Breast epithelium (tissue), 4 donors: ENCODE results near the gene ZNF331. TPM values are rescaled to one million over a fixed set of nuclear protein-coding genes. Genes with fewer than 3 reads are reported as not detected.

Experiments
- DNase-seq, 2 donors: peaks; one replicate each; pipeline ENCODE4 v3.0.0-alpha.2; 2019; ENCODE audit warnings: low spot score in 2 of 2
- H3K27ac ChIP-seq, 2 donors: fragments of 200-600 bp; sonication (generic) in 1 of 2; one replicate each; pipeline ENCODE4 v1.5.1; 2016 to 2019; ENCODE audit warnings: mild to moderate bottlenecking in 1 of 2
- H3K27me3 ChIP-seq, 2 donors: fragments of 200-600 bp; sonication (generic) in 1 of 2; one replicate each; pipeline versions ENCODE4 v1.5.1 to v1.6.0; 2017 to 2019; ENCODE audit warnings: control low read depth in 1 of 2, mild to moderate bottlenecking in 1 of 2
- H3K36me3 ChIP-seq: fragments of 200-600 bp; one replicate; pipeline ENCODE4 v1.5.1; 2019
- H3K4me1 ChIP-seq, 2 donors: fragments of 200-600 bp; sonication (generic); one replicate each; pipeline ENCODE4 v1.5.1; 2016 to 2019; ENCODE audit warnings: control low read depth in 1 of 2
- H3K4me3 ChIP-seq, 3 donors: fragments of 200-600 bp; sonication (generic); 1 replicate in 2 of 3; 2 replicates in 1 of 3; pipeline ENCODE4 v1.5.1; 2016 to 2019; ENCODE audit warnings: mild to moderate bottlenecking in 3 of 3, moderate library complexity in 2 of 3
- H3K9me3 ChIP-seq, 2 donors: fragments of 200-600 bp; sonication (generic) in 1 of 2; one replicate each; pipeline ENCODE4 v1.5.1; 2016 to 2019; ENCODE audit warnings: control low read depth in 1 of 2
- POLR2A ChIP-seq: fragments of 450-650 bp; IDR thresholded peaks from one replicate; pipeline ENCODE4 v1.6.1; 2016; ENCODE audit warnings: antibody characterized with exemption, mild to moderate bottlenecking, moderate library complexity
- POLR2AphosphoS5 ChIP-seq, 3 donors: sonication (generic); formaldehyde crosslinking; IDR thresholded peaks; one replicate each; pipeline ENCODE4 v1.6.1; 2017; ENCODE audit warnings: antibody characterized with exemption in 3 of 3
- intact Hi-C: fragments of 100-400 bp; cut with DNase I; formaldehyde crosslinking; loops from one replicate; pipeline ENCODE4 v1.15.1; 2023; ENCODE audit warnings: low total_unique reads
- total RNA-seq, 3 donors: library from RNA; depleted of rRNA; stranded (reverse); fragments of >200 nt; gene quantifications; one replicate each; pipeline ENCODE4 v1.1.0, GENCODE V29; 2016
- TF ChIP-seq, protein P1 (sequence below), 3 donors: fragments of 450-650 bp; IDR thresholded peaks; one replicate each; pipeline ENCODE4 v1.5.1; 2016 to 2017; ENCODE audit warnings: antibody characterized with exemption in 3 of 3, mild to moderate bottlenecking in 3 of 3, moderate library complexity in 3 of 3

ZNF331 gene
- total RNA-seq, 3 donors from 2014 or later = 19.5 to 84.4 (median 46.5) TPM

DNA sequence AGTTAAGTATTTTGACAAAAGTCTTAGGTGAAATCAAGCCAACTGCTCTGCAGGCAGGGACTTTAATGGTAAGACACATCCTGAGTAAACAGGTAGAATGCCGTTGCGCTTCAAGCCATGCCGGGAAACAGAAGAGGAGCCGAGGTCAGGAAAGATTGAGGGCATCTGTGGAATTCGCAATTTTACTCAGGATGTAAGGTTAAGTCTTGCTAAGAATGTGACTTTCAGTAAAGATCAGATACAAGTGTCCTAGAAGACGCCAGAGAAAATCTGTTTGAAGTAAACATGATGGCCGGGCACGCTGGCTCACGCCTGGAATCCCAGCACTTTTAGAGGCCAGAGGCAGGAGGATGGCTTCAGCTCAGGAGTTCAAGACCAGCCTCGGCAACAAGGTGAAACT lies 60.4 kb downstream of the ZNF331 start:
- Histone ChIP-seq H3K4me1 (no peaks in the 10 kb centered on the region), H3K27ac (peak overlapping the region; percentile 78 to 82), H3K4me3 (no peak overlapping the region), H3K27me3 (no peaks in the 10 kb centered on the region), H3K9me3 (peaks cover 0 to 11% of the 10 kb centered on the region in 2 donors), H3K36me3 (no peaks in the 10 kb centered on the region)
- peak in 1 of 2 donors; percentile 47 for DNase-seq
- TF ChIP-seq POLR2A = no peak
- TF ChIP-seq POLR2AphosphoS5 (IDR thresholded peaks at IDR 0.05) = peak in 1 of 3 donors; percentile 25
- intact Hi-C loops = no loop called here

GRCh38 chr19:53600217-53600616 lies 62.3 kb downstream of the ZNF331 start:
- Histone ChIP-seq H3K27me3 (no peaks in the 10 kb centered on the region), H3K9me3 (peaks cover 0 to 7% of the 10 kb centered on the region in 2 donors), H3K36me3 (no peaks in the 10 kb centered on the region), H3K4me1 (no peaks in the 10 kb centered on the region), H3K4me3 (no peak overlapping the region), H3K27ac (no peak overlapping the region)
- TF ChIP-seq POLR2AphosphoS5 (IDR thresholded peaks at IDR 0.05) (no peak), POLR2A (no peak)
- TF ChIP-seq, protein P1, sequence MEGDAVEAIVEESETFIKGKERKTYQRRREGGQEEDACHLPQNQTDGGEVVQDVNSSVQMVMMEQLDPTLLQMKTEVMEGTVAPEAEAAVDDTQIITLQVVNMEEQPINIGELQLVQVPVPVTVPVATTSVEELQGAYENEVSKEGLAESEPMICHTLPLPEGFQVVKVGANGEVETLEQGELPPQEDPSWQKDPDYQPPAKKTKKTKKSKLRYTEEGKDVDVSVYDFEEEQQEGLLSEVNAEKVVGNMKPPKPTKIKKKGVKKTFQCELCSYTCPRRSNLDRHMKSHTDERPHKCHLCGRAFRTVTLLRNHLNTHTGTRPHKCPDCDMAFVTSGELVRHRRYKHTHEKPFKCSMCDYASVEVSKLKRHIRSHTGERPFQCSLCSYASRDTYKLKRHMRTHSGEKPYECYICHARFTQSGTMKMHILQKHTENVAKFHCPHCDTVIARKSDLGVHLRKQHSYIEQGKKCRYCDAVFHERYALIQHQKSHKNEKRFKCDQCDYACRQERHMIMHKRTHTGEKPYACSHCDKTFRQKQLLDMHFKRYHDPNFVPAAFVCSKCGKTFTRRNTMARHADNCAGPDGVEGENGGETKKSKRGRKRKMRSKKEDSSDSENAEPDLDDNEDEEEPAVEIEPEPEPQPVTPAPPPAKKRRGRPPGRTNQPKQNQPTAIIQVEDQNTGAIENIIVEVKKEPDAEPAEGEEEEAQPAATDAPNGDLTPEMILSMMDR (IDR thresholded peaks at IDR 0.05) = no peak
- no peak for DNase-seq
- intact Hi-C loops = no loop called here

DNA sequence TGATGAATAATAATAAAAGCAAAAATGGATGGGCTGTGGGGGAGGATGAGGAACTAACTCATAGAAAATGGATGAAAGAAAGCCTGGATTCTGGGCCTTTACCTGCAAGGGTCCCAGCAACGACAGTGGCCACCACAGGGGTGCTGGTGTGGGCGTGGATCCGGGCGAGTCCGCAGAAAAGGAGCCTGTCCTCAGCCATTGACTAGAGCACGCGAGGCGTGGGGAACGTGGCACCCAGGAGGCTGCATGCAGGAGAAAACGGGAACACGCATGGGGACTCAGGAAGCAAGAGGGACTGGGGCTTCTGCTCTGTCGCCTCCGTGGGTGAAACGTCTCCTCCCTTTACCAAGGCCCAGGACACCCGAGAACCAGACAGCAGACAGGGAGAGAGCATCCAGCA lies 68.1 kb downstream of the ZNF331 start:
- intact Hi-C loops = no loop called here
- Histone ChIP-seq H3K4me1 (no peaks in the 10 kb centered on the region), H3K9me3 (peaks cover 0 to 5% of the 10 kb centered on the region in 2 donors), H3K4me3 (no peak overlapping the region), H3K36me3 (no peaks in the 10 kb centered on the region), H3K27me3 (no peaks in the 10 kb centered on the region), H3K27ac (no peak overlapping the region)
- no peak for TF ChIP-seq POLR2AphosphoS5 (IDR thresholded peaks at IDR 0.05)
- TF ChIP-seq, protein P1 (IDR thresholded peaks at IDR 0.05) = no peak
- TF ChIP-seq POLR2A = no peak
- no peak for DNase-seq

GRCh38 chr19:53608381-53608780 lies 70.4 kb downstream of the ZNF331 start:
- Histone ChIP-seq H3K36me3 (no peaks in the 10 kb centered on the region), H3K27me3 (no peaks in the 10 kb centered on the region), H3K4me1 (no peaks in the 10 kb centered on the region), H3K9me3 (peaks cover 0 to 5% of the 10 kb centered on the region in 2 donors), H3K27ac (no peak overlapping the region), H3K4me3 (no peak overlapping the region)
- intact Hi-C loops = no loop called here
- TF ChIP-seq POLR2AphosphoS5 (IDR thresholded peaks at IDR 0.05) (no peak), POLR2A (no peak)
- TF ChIP-seq, protein P1 (IDR thresholded peaks at IDR 0.05) = no peak
- no peak for DNase-seq

DNA sequence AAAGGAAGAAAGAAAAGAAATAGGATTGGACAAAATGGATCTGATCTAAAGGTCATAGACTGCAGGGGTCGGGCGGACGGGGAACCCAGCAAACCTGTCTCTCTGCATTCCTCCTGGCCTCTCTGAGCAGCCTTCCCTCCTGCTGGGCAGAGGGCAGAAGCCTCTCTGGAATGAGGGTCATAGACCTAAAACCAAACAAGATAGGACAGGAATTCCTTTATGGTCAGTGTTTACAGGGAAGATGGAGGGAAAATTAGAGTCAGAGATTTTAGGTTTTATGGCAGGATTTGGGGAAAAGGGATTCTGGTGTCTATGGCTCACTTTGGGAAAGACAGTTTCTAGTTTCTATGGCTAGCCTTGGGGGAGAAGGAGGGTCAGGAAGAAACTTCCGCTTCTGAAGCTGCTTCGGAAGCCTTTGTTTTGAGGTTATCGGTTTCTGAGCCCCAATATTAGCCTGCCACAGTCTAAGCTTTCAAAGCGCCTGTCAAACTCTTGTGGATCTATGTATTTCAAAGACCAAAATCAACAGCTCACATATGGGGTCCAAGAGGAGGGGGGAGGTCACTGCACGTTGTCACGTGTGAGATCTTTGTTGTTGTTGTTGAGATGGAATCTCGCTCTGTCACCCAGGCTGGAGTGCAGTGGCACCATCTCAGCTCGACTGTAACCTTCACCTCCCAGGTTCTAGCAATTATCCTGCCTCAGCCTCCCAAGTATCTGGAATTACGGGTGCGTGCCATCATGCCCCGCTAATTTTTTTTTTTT lies 75.0 kb downstream of the ZNF331 start:
- Histone ChIP-seq H3K36me3 (no peaks in the 10 kb centered on the region), H3K4me3 (no peak overlapping the region), H3K4me1 (no peaks in the 10 kb centered on the region), H3K9me3 (no peaks in the 10 kb centered on the region), H3K27ac (no peak overlapping the region), H3K27me3 (no peaks in the 10 kb centered on the region)
- intact Hi-C loops = no loop called here
- DNase-seq = no peak
- TF ChIP-seq, protein P1 (IDR thresholded peaks at IDR 0.05) = no peak
- TF ChIP-seq POLR2A = no peak
- no peak for TF ChIP-seq POLR2AphosphoS5 (IDR thresholded peaks at IDR 0.05)
